A549 (cell line): ENCODE measurements around the gene RNF152. TPM values are rescaled to one million over a fixed set of nuclear protein-coding genes. Genes with fewer than 3 reads are reported as not detected.

Experiments used
- ATAC-seq, 2 experiments: fragments of 200-7000 bp in 1 of 2; fragments of >200 bp in 1 of 2; cut with Nextera tagmentation in 1 of 2; cut with Tn5 transposase in 1 of 2; 3 replicates each; pipeline versions ENCODE4 v1.8.0 to v1.9.1; 2018 to 2020; ENCODE audit warnings: mild to moderate bottlenecking in 1 of 2, moderate library complexity in 1 of 2
- CTCF ChIA-PET: fragments of 300-600 bp; sonication (Branson Sonifier 250); formaldehyde crosslinking; extraction: SDS; loops from one replicate; lab custom pipeline; 2021; ENCODE audit warnings: antibody characterized with exemption, inconsistent platforms; lab: Yijun Ruan, JAX
- POLR2A ChIA-PET: fragments of 350-600 bp; formaldehyde crosslinking; extraction: SDS; loops from one replicate; lab custom pipeline; 2021; ENCODE audit warnings: antibody characterized with exemption, inconsistent platforms; lab: Yijun Ruan, JAX
- DNase-seq, 2 experiments: peaks; one replicate each; pipeline versions ENCODE4 v3.0.0 to v3.0.0-alpha.2; 2011 to 2016; ENCODE audit warnings: low read depth in 1 of 2, low spot score in 1 of 2
- FAIRE-seq: peaks from 2 replicates; lab custom pipeline; 2011; peaks lifted over from hg19 to GRCh38; lab: Jason Lieb, UNC
- H3K27ac ChIP-seq, 2 experiments: fragments of >200 bp; sonication (Bioruptor Twin); formaldehyde crosslinking; 3 replicates each; pipeline ENCODE4 v1.5.1; 2016 to 2017
- H3K4me1 ChIP-seq: fragments of >200 bp; sonication (Bioruptor Twin); formaldehyde crosslinking; 3 replicates; pipeline ENCODE4 v1.6.1; 2016
- H3K4me2 ChIP-seq: fragments of >200 bp; sonication (Bioruptor Twin); formaldehyde crosslinking; 3 replicates; pipeline ENCODE4 v1.6.1; 2016
- H3K4me3 ChIP-seq: fragments of >200 bp; sonication (Bioruptor Twin); formaldehyde crosslinking; 3 replicates; pipeline ENCODE4 v1.5.1; 2016
- H3K9me3 ChIP-seq: fragments of >200 bp; sonication (Bioruptor Twin); formaldehyde crosslinking; 3 replicates; pipeline ENCODE4 v1.6.1; 2016
- CBX2 ChIP-seq: fragments of 200-600 bp; sonication (generic); IDR thresholded peaks from 2 replicates; pipeline ENCODE4 v1.6.1; 2016; ENCODE audit warnings: low read depth, mild to moderate bottlenecking, borderline replicate concordance
- CEBPB ChIP-seq, 2 experiments: fragments of >200 bp in 1 of 2; sonication (Bioruptor Twin) in 1 of 2; formaldehyde crosslinking in 1 of 2; IDR thresholded peaks; 2 replicates each; pipeline ENCODE4 v1.6.1; 2012 to 2016
- CHD4 ChIP-seq: fragments of 200-600 bp; sonication (generic); IDR thresholded peaks from 2 replicates; pipeline ENCODE4 v1.6.1; 2016; ENCODE audit warnings: antibody characterized with exemption, mild to moderate bottlenecking, borderline replicate concordance
- FOSB ChIP-seq: fragments of 250-450 bp; sonication (Bioruptor Pico); IDR thresholded peaks from 2 replicates; pipeline ENCODE4 v1.5.0; 2020; ENCODE audit warnings: mild to moderate bottlenecking, moderate library complexity
- GATA3 ChIP-seq: IDR thresholded peaks from 2 replicates; pipeline ENCODE4 v1.6.1; 2012; ENCODE audit warnings: borderline replicate concordance
- HDAC2 ChIP-seq: fragments of 200-600 bp; sonication (generic); IDR thresholded peaks from 2 replicates; pipeline ENCODE4 v1.6.1; 2016
- JUN ChIP-seq, 2 experiments: fragments of >200 bp; sonication (Bioruptor Twin); formaldehyde crosslinking; IDR thresholded peaks; 2 replicates in 1 of 2; 3 replicates in 1 of 2; pipeline ENCODE4 v1.6.1; 2016 to 2017
- JUNB ChIP-seq: fragments of >200 bp; sonication (Bioruptor Twin); formaldehyde crosslinking; IDR thresholded peaks from 2 replicates; pipeline ENCODE4 v1.6.1; 2016
- MAZ ChIP-seq: fragments of 150-350 bp; IDR thresholded peaks from 2 replicates; pipeline ENCODE4 v1.6.1; 2014; ENCODE audit warnings: antibody characterized with exemption, low read depth, low read length, borderline replicate concordance
- POLR2A ChIP-seq: IDR thresholded peaks from 2 replicates; pipeline ENCODE4 v1.6.1; 2012; ENCODE audit warnings: mild to moderate bottlenecking, low read length
- SMC3 ChIP-seq: fragments of >200 bp; sonication (Bioruptor Twin); formaldehyde crosslinking; IDR thresholded peaks from 3 replicates; pipeline ENCODE4 v1.6.1; 2018; ENCODE audit warnings: inconsistent platforms
- TP53 ChIP-seq: fragments of 250-450 bp; sonication (Bioruptor Pico); IDR thresholded peaks from 2 replicates; pipeline ENCODE4 v1.5.0; 2021; ENCODE audit warnings: mild to moderate bottlenecking, moderate library complexity
- ZFP36 ChIP-seq: fragments of 450-650 bp; IDR thresholded peaks from 2 replicates; pipeline ENCODE4 v1.6.1; 2014; ENCODE audit warnings: borderline replicate concordance; ENCODE audit not compliant: partially characterized antibody
- ZSCAN20 ChIP-seq: fragments of 250-450 bp; sonication (Bioruptor Pico); IDR thresholded peaks from 2 replicates; pipeline ENCODE4 v1.8.0; 2022; ENCODE audit warnings: mild to moderate bottlenecking, moderate library complexity
- WGBS: methylation state at CpG from one replicate; pipeline ENCODE4 v1.1.6; 2017; ENCODE audit errors: missing lambda C conversion rate; 5-methylcytosine and 5-hydroxymethylcytosine counted together
- polyA plus RNA-seq, 4 experiments: library from polyadenylated mRNA; depleted of rRNA in 3 of 4; stranded (reverse); fragments of >200 nt; fragmentation: RNase III in 1 of 4; extraction: RNeasy Plus Mini Kit Qiagen cat#74134 plus additional on column Dnase treatment in 1 of 4; gene quantifications; 2 replicates in 3 of 4; 3 replicates in 1 of 4; pipeline ENCODE4 v1.2.3, GENCODE V29; 2011 to 2017
- TF ChIP-seq, protein P1 (sequence below): fragments of 150-350 bp; IDR thresholded peaks from 2 replicates; pipeline ENCODE4 v1.6.1; 2014; ENCODE audit warnings: low read depth, mild to moderate bottlenecking, low read length
- TF ChIP-seq, protein P2 (sequence below): fragments of 450-650 bp; IDR thresholded peaks from 2 replicates; pipeline ENCODE4 v1.6.1; 2014; ENCODE audit warnings: antibody characterized with exemption
- TF ChIP-seq, protein P3 (sequence below): IDR thresholded peaks from 2 replicates; pipeline ENCODE4 v1.6.1; 2012; ENCODE audit warnings: low read depth, borderline replicate concordance
- TF ChIP-seq, protein P4 (sequence below): fragments of 250-450 bp; sonication (Bioruptor Pico); IDR thresholded peaks from 2 replicates; pipeline ENCODE4 v1.5.0; 2020; ENCODE audit warnings: low read depth, mild to moderate bottlenecking, moderate library complexity
- TF ChIP-seq, protein P5 (sequence below): fragments of 200-600 bp; sonication (generic); IDR thresholded peaks from 2 replicates; pipeline ENCODE4 v1.6.1; 2016; ENCODE audit warnings: antibody characterized with exemption, mild to moderate bottlenecking, moderate library complexity

The RNF152 gene
- polyA plus RNA-seq, 2 of the 4 experiments (the other 2 are of a cell fraction): 0.12 TPM; not detected in 1

DNA sequence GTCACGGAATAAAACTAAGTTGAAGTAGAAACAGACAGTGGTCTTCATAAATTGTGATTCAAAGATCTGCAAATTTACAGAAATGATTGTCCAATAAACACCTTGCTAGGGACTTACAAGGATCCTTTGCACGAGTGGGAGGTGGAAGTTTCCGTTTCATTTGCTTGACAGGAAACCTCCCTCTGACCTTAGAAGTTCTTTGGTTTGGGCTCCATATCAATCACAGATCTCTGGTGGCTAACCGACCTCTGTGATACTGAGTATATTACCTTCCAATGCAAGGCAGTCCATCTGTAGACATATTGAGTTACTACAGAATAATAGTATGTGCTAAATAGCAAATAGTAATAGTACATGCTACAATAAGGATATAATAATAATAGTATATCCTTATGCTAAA lies 33.7 kb upstream of the RNF152 start:
- no peaks in the 10 kb centered on the region for H3K9me3 ChIP-seq
- CTCF ChIA-PET: no interaction called here
- no peak overlapping the region for H3K4me3 ChIP-seq
- H3K4me2 ChIP-seq: no peak overlapping the region
- H3K4me1 ChIP-seq: no peaks in the 10 kb centered on the region
- no peak for ATAC-seq
- no peak for FAIRE-seq
- POLR2A ChIA-PET: no interaction called here
- 3% methylated on average over 4 of the region's 4 CpGs for WGBS
- no peak for DNase-seq
- no peak overlapping the region for H3K27ac ChIP-seq
- TF ChIP-seq, protein P1, sequence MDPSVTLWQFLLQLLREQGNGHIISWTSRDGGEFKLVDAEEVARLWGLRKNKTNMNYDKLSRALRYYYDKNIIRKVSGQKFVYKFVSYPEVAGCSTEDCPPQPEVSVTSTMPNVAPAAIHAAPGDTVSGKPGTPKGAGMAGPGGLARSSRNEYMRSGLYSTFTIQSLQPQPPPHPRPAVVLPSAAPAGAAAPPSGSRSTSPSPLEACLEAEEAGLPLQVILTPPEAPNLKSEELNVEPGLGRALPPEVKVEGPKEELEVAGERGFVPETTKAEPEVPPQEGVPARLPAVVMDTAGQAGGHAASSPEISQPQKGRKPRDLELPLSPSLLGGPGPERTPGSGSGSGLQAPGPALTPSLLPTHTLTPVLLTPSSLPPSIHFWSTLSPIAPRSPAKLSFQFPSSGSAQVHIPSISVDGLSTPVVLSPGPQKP: no peak
- TF ChIP-seq, protein P2, sequence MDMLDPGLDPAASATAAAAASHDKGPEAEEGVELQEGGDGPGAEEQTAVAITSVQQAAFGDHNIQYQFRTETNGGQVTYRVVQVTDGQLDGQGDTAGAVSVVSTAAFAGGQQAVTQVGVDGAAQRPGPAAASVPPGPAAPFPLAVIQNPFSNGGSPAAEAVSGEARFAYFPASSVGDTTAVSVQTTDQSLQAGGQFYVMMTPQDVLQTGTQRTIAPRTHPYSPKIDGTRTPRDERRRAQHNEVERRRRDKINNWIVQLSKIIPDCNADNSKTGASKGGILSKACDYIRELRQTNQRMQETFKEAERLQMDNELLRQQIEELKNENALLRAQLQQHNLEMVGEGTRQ: no peak
- no peak for TF ChIP-seq GATA3
- TF ChIP-seq JUNB: no peak
- TF ChIP-seq, protein P3, sequence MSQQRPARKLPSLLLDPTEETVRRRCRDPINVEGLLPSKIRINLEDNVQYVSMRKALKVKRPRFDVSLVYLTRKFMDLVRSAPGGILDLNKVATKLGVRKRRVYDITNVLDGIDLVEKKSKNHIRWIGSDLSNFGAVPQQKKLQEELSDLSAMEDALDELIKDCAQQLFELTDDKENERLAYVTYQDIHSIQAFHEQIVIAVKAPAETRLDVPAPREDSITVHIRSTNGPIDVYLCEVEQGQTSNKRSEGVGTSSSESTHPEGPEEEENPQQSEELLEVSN: no peak
- no peak for TF ChIP-seq MAZ
- no peak for TF ChIP-seq HDAC2
- no peak for TF ChIP-seq FOSB (CRISPR knock-in tag)
- no peak for TF ChIP-seq JUN (IDR thresholded peaks at IDR 0.05)
- TF ChIP-seq CEBPB (IDR thresholded peaks at IDR 0.05): no peak

DNA sequence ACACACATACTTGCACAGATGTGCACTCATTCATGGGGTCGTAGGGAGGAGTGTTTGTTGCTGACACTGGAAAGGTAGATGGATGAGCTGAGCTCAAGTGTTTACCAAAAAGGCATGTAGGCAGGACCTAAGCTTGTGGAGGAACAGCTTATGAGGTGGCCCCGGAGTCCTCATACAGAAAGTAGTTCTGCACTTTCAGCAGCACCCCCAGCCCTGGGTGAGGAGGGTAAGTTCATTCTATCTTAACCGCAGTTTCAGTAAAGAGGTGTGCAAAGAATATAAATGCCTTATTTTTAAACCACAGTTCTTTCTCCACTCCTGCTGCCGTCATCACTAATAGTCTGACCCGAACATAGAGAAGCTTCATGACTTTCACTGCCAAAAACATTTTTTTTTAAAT lies 31.7 kb upstream of the RNF152 start:
- POLR2A ChIA-PET: no interaction called here
- H3K4me2 ChIP-seq: no peak overlapping the region
- H3K9me3 ChIP-seq: no peaks in the 10 kb centered on the region
- H3K4me1 ChIP-seq: no peaks in the 10 kb centered on the region
- FAIRE-seq (no peak), ATAC-seq (no peak), DNase-seq (no peak)
- no peak overlapping the region for H3K4me3 ChIP-seq
- WGBS: 16% methylated on average over 5 of the region's 5 CpGs
- TF ChIP-seq, protein P1: no peak
- no peak for TF ChIP-seq CHD4
- TF ChIP-seq, protein P4, sequence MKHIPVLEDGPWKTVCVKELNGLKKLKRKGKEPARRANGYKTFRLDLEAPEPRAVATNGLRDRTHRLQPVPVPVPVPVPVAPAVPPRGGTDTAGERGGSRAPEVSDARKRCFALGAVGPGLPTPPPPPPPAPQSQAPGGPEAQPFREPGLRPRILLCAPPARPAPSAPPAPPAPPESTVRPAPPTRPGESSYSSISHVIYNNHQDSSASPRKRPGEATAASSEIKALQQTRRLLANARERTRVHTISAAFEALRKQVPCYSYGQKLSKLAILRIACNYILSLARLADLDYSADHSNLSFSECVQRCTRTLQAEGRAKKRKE (CRISPR knock-in tag): no peak
- TF ChIP-seq, protein P2: no peak
- no peak overlapping the region for H3K27ac ChIP-seq
- CTCF ChIA-PET: interaction anchor here (1.7 kb wide), 1 partner anchor 24 kb away, joined by 4 read pairs; no protein-coding TSS in a partner anchor

DNA sequence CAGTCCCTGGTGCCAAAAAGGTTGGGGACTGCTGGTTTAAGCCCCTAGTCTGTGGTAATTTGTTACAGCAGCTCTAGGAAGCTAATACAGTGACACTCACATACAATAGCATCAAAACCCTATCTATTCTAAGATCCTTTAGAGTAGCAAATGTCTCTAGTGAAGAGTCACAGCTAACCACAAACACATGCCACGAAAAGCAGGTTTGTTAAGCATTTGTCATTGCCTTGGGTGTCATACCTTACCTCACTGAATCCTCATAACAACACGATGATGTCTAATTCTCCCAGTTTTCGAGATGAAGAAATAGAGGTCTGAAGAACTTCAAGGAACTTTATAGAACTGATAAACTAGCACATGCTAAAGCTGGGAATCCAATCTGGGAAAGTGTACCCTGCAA lies 29.6 kb upstream of the RNF152 start:
- FAIRE-seq: no peak
- Histone ChIP-seq H3K27ac (no peak overlapping the region), H3K9me3 (no peaks in the 10 kb centered on the region), H3K4me2 (no peak overlapping the region), H3K4me3 (no peak overlapping the region), H3K4me1 (no peaks in the 10 kb centered on the region)
- no peak for ATAC-seq
- no peak for DNase-seq
- ChIA-PET POLR2A (no interaction called here), CTCF (no interaction called here)
- no peak for TF ChIP-seq JUNB
- TF ChIP-seq CBX2: no peak
- TF ChIP-seq SMC3: no peak
- no peak for TF ChIP-seq ZFP36
- TF ChIP-seq, protein P5, sequence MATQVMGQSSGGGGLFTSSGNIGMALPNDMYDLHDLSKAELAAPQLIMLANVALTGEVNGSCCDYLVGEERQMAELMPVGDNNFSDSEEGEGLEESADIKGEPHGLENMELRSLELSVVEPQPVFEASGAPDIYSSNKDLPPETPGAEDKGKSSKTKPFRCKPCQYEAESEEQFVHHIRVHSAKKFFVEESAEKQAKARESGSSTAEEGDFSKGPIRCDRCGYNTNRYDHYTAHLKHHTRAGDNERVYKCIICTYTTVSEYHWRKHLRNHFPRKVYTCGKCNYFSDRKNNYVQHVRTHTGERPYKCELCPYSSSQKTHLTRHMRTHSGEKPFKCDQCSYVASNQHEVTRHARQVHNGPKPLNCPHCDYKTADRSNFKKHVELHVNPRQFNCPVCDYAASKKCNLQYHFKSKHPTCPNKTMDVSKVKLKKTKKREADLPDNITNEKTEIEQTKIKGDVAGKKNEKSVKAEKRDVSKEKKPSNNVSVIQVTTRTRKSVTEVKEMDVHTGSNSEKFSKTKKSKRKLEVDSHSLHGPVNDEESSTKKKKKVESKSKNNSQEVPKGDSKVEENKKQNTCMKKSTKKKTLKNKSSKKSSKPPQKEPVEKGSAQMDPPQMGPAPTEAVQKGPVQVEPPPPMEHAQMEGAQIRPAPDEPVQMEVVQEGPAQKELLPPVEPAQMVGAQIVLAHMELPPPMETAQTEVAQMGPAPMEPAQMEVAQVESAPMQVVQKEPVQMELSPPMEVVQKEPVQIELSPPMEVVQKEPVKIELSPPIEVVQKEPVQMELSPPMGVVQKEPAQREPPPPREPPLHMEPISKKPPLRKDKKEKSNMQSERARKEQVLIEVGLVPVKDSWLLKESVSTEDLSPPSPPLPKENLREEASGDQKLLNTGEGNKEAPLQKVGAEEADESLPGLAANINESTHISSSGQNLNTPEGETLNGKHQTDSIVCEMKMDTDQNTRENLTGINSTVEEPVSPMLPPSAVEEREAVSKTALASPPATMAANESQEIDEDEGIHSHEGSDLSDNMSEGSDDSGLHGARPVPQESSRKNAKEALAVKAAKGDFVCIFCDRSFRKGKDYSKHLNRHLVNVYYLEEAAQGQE: no peak
- no peak for TF ChIP-seq POLR2A
- TF ChIP-seq TP53 (CRISPR knock-in tag): no peak
- no peak for TF ChIP-seq ZSCAN20 (CRISPR knock-in tag)
- WGBS: 9% methylated on average over 3 of the region's 3 CpGs
